NOMO-1 treated with DMSO at 0.1 percent for 48 hours (cell line): Measurements from ENCODE around the gene EPHA3.

Experiments used
- DNase-seq: peaks from one replicate; lab custom pipeline; 2025; ENCODE audit not compliant: unreplicated experiment; lab: John Stamatoyannopoulos, UW

EPHA3 gene

DNA sequence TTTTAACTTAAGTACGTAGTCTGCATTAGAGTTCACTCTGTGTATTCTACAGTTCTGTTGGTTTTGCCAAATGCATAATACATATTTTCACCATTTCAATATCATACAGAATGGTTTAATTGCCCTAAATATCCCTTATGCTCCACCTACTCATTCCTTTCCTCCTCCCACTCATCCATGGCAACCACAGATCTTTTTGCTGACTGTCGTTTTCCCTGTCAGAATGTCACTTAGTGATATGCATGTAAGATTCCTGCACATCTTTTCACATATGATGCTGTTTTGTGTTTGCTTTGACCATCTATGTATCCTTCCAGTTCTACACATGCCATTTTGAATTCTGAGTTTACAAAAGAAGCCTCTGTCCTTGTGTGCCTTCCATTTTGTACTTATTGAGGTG, 36.7 kb downstream of the EPHA3 start:
- no peak for DNase-seq

GRCh38 chr3:89145995-89146394, 38.6 kb downstream of the EPHA3 start:
- DNase-seq, result no peak

DNA sequence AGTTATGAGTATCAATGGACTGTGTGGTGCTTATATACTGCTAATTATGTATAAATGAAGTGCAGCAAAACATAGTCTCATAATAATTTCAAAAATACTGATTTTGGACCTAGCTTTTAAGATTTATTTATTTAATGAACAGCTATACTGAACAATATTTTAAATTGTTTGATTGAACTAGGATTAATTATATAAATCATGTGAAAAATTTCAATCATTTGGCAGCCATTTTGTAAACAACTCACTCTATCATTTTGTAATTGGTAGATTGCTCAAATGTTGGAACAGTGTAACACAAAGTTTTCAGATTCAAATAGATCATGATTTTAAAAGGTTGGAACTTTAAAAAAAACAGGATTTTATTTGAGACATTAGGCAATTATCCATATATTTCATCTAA, 47.0 kb downstream of the EPHA3 start:
- DNase-seq, result no peak

- DNase-seq, result no peak
Observed at GRCh38 chr3:89155811-89156210, 48.4 kb downstream of the EPHA3 start.

GRCh38 chr3:89157575-89157974, 50.2 kb downstream of the EPHA3 start:
- DNase-seq, result no peak

GRCh38 chr3:89159605-89160004, 52.2 kb downstream of the EPHA3 start:
- DNase-seq, result no peak

GRCh38 chr3:89164774-89165173, 57.4 kb downstream of the EPHA3 start:
- no peak for DNase-seq

DNA sequence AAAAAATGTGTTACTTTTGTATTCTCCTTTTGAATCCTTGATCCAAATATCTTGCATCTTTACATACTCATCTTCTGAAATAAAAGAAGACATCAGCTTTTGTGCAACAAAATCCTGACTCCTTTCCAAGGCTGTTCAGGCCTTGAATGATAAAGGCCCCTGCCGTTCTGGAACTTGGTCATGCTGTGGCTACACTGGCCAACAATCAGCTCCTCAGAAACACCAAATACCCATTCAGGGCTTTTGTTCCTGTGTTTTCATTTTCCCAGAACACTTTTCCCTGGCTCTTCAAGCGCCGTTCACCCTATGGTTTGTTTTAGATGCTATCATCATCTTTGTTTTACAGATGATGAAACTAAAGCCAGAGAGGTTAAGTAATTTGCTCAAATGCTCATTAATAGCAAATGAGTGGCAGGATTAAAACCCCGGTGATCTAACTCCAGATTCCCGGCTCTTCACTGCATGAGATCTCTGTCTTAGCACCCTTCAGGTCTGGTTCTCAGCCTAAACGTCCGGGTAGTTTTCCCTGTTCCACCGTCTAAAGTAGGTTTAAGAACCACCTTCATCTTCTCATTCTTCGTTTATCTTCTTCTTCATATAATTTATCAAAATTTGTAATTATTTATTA, 58.3 kb downstream of the EPHA3 start:
- no peak for DNase-seq

DNA sequence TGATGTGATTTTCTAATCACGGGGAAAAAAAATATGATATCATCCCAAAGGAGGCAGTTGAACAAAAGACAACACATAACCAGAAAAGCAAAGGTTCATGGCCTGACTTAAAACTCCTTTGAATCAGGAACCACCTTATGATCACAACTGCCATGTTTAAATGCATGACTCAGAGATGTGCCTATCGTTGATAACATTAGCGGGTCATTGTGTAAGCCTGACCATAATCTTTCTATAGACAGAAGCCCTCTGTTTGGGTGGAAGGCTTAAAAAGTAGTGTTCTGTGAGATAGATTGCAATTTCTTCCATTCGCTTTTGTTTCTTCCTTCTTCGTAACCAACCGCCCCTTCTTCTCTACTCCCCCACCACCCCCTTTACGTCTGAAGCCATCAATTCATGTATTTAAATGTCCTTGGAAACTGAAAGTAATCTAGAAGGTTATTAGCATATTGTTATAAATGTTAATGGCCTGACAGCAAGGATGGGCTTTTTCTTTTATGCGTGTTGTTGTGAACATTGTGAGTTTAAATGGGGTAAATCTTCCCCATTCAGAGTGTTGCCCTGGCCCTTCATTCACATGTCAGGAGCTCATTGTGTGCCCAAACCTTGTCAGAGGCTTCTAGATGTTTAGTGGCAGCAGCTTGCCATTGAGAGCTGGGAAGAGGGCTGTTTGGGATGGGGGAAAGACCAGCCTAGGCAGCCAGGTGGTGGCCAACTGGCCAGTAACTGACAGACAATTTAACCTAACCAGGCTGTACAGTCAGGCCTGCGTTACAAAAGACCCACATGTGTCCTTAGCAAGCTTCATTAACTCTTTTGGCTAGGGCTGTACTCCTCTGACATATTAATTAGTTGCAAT, 64.5 kb downstream of the EPHA3 start:
- DNase-seq, result no peak

DNA sequence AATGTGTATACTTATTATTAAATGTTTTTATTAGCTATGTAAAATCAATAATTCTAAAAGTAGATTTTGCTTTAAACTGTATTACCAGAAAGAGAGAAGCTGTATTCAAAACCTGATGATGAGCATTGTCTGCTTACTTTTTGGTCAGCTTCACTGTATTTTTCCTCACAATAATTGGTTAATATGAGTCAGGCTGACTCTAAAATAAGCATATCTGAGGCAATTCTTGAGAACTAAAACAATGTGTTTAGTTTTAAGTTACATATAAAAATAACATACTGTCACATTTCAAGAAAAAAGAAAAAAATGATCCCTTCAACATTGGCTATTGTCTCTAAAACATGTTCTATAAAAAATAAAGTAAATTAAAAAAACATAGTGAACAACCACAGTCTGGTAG, 66.1 kb downstream of the EPHA3 start:
- no peak for DNase-seq

- no peak for DNase-seq
Observed at GRCh38 chr3:89179355-89180001, 72.1 kb downstream of the EPHA3 start.

DNA sequence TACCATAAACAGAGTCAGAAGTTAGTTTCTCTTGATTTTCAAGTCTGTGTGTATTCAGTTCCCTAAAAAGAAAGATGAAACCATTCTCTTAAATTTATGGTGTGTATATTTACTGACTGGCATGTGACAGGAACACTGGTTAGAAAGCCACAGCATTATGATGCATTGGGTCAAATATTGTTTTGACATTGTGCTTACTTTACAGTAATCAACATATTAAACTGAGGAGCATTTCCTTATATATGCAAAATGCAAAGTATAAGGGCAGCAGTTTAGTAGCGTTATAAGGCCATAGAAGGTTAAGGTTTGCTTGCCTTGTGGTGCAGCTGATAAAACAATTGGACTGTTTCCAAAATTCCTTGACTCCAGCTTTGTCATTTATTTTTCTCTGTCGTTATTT, 72.9 kb downstream of the EPHA3 start:
- DNase-seq, result no peak

DNA sequence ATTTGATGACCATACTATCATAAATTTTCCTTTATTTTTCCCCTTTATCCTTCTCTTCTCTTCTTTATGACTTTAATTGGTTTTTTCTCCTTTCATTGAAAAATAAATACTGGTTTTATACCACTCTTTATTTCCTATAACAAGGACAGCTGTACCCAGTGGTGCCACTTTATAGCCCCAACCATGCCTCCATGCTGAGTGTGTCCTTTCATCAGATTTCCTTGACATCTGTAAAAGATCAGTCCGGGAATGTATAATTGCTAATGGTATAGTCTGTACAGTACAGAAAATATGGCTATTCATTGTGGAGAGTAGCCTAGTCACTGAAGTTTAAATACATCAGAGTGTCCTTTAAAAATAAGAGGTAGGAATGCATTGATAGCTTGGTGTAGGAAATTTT, 74.6 kb downstream of the EPHA3 start:
- no peak for DNase-seq

GRCh38 chr3:89184151-89184995, 77.0 kb downstream of the EPHA3 start:
- no peak for DNase-seq

DNA sequence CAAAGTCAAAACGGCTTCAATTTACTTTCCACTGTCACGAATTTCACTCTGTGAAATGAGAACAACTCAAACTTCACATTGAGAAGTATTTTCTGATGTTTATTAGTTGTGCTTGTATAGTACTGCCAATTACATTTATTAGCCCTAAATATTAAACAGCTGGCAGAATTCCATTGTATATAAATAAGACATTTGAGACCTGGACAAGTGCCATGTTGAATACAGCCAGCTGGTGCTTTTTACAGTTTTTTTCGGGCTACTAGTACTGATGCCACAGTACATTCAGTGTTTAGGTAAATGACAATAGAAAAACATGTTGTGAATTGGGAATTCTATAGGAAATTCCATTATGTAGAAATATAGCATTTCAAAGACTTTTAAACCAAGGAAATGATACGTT, 79.0 kb downstream of the EPHA3 start:
- no peak for DNase-seq

GRCh38 chr3:89198591-89198990, 91.2 kb downstream of the EPHA3 start:
- no peak for DNase-seq

GRCh38 chr3:89212619-89213018, 105.2 kb downstream of the EPHA3 start:
- DNase-seq, result no peak

DNA sequence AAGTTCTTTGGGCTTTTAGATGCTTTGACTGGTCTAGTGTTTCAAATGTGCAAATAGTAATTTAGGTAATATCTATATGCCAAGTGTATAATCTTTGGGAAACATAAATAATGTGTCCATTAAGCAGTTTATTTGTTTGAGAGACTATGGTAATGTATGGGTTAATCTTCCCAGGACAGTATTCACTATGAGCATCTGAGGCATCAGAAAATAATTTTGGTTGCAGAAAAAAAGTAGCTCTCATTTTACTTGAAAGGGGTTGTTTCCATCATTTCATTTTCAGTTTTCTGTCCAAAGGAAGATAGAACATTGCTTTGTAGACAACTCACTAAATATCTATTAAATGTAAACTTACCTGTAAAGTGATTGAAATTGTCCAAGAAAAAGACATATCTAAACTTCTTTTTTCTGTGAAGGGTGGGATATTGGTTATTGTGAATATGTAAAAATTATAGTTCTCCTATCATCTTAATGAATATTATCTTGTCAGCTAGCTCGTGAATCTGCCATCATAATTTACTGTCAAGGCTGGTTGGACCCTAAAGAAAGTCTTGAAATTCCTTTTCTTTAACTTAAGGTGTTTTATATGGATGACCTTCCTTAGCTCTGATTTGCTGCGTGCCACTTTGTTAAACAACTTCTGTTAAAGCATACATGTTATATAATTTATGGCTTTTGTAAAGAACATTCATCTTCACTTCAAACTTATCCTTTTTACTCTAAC, 108.8 kb downstream of the EPHA3 start:
- DNase-seq, result no peak

GRCh38 chr3:89217148-89217685, 109.8 kb downstream of the EPHA3 start:
- no peak for DNase-seq

DNA sequence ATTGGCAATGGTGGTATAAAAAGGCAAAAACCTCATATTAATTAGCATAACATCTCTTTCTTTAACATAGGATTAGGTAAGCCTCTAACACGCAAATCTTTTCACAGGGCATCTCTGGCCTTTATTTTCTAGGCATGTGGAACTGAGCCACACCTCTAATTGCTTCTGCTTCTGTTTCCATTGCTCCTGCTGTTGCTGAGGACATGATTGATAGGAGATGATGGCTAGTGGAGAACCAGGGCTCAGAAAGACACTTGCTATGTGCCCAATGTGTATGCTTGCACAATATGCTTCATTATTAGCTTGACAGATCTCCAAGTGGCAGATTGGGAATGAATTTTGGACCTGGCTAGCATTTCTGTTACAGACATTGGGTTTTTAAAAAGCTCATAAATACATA, 114.5 kb downstream of the EPHA3 start:
- DNase-seq, result no peak
